BE2C (cell line): ENCODE measurements around the gene ZCCHC7.

Source experiments
- DNase-seq: peaks from one replicate; pipeline ENCODE4 v3.0.0-alpha.2; 2020
- H3K27me3 ChIP-seq: fragments of 250-450 bp; sonication (Bioruptor Pico); 2 replicates; pipeline ENCODE4 v1.5.1; 2020; ENCODE audit warnings: mild to moderate bottlenecking
- H3K36me3 ChIP-seq: fragments of 250-450 bp; sonication (Bioruptor Pico); 2 replicates; pipeline ENCODE4 v1.5.1; 2020; ENCODE audit warnings: mild to moderate bottlenecking
- H3K4me1 ChIP-seq: fragments of 250-450 bp; sonication (Bioruptor Pico); 2 replicates; pipeline ENCODE4 v1.5.1; 2020
- H3K4me3 ChIP-seq: 2 replicates; pipeline ENCODE4 v1.5.1; 2011; ENCODE audit warnings: low read depth, low read length
- H3K9me3 ChIP-seq: fragments of 250-450 bp; sonication (Bioruptor Pico); 2 replicates; pipeline ENCODE4 v1.5.1; 2020
- TF ChIP-seq, protein P1 (sequence below): IDR thresholded peaks from 2 replicates; pipeline ENCODE4 v1.5.1; 2012; ENCODE audit warnings: mild to moderate bottlenecking, low read depth, low read length

Gene ZCCHC7

DNA sequence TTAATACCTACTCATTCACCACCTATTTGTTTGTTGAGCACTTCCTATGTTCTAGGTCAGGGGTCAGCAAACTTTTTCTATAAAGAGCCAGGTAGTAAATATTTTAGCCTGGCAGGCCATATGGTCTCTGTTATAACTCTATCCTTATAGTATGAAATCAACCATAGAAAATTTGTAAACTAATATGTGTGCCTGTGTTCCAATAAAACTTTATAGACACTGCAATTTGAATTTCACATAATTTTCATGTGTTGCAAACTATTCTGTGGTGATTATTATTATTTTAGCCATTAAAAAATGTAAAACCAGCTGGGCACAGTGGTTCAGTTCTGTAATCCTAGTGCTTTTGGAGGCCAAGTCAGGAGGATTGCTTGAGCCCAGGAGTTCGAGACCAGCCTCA is 223.3 kb downstream of the ZCCHC7 start:
- Histone ChIP-seq H3K4me1 (peaks cover 21% of the 10 kb centered on the region), H3K36me3 (no peaks in the 10 kb centered on the region), H3K9me3 (no peaks in the 10 kb centered on the region), H3K4me3 (no peak overlapping the region), H3K27me3 (no peaks in the 10 kb centered on the region)
- no peak for DNase-seq
- TF ChIP-seq, protein P1, sequence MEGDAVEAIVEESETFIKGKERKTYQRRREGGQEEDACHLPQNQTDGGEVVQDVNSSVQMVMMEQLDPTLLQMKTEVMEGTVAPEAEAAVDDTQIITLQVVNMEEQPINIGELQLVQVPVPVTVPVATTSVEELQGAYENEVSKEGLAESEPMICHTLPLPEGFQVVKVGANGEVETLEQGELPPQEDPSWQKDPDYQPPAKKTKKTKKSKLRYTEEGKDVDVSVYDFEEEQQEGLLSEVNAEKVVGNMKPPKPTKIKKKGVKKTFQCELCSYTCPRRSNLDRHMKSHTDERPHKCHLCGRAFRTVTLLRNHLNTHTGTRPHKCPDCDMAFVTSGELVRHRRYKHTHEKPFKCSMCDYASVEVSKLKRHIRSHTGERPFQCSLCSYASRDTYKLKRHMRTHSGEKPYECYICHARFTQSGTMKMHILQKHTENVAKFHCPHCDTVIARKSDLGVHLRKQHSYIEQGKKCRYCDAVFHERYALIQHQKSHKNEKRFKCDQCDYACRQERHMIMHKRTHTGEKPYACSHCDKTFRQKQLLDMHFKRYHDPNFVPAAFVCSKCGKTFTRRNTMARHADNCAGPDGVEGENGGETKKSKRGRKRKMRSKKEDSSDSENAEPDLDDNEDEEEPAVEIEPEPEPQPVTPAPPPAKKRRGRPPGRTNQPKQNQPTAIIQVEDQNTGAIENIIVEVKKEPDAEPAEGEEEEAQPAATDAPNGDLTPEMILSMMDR = no peak

DNA sequence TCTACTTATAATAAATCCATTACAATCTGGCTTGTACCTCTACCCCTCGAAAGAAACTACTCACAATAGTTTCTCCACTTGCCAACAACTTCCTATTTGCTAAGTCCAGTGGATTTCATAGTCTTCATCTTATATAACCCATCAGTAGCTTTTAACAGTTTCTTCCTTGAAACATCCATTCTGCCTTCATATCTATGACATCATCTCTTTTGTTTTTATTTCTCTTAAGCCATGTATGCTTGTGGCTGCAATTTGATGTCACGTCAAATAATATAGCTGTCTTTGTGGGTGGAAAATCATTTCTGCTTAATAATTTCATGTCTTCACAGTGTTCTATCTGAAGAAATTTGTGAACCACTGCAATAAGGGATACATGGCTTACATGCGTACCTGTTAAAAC is 224.7 kb downstream of the ZCCHC7 start:
- no peaks in the 10 kb centered on the region for H3K9me3 ChIP-seq
- TF ChIP-seq, protein P1 = no peak
- no peak for DNase-seq
- no peak overlapping the region for H3K4me3 ChIP-seq
- H3K36me3 ChIP-seq = no peaks in the 10 kb centered on the region
- H3K4me1 ChIP-seq = peaks cover 12% of the 10 kb centered on the region
- no peaks in the 10 kb centered on the region for H3K27me3 ChIP-seq

DNA sequence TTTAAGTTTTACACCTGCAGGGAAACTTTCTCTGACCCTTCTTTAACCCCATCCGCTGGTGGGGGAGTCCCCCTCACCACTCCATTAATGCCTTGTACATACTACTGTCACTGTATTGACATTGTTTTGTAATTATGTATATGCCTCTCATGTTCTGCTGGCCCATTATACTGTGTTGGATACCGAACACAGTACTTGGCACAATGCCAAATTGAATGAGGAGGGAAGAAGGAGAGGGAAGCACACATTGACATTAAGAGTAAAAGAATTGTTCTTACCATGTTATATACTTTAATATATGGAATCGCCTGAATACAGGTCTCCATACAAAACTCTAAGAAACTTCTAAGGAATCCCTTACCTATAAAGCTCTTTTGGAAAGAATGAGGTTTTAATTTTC is 228.5 kb downstream of the ZCCHC7 start:
- no peaks in the 10 kb centered on the region for H3K4me1 ChIP-seq
- no peak for DNase-seq
- H3K27me3 ChIP-seq = no peaks in the 10 kb centered on the region
- TF ChIP-seq, protein P1 = no peak
- H3K4me3 ChIP-seq = no peak overlapping the region
- H3K36me3 ChIP-seq = no peaks in the 10 kb centered on the region
- no peaks in the 10 kb centered on the region for H3K9me3 ChIP-seq

DNA sequence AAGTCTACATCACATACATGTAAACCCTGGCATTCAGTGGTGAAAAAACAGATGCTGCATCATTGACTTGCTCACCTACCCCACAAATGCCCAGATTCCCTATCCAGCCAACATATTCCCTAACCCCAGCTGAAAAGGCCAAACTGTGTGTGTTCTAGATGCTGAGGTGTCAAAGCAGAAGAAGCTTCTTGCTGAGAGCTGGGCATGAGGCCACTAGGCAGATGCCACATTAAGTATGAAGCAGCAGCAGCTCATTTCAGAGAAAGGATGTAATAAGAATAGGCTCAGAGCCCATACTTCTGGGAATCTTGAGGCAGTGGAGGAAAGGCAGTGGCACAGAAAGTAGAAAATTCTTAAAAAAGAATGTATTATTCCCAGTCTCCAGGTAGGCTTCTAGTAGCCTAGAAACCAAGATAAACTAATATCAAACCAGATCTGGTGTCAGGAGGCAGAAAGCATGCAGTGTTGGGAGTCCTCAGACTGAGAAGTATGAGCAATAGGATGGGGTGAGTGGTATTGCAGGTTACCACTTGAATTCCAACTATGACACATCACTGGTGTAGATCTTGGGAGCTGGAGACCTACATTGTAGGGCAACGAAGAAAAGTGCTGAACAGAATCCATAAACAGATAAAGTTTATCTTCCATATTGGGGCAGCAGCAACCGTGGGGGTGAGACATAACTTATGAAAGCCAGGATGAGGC is 230.3 kb downstream of the ZCCHC7 start:
- H3K36me3 ChIP-seq = no peaks in the 10 kb centered on the region
- no peak for DNase-seq

DNA sequence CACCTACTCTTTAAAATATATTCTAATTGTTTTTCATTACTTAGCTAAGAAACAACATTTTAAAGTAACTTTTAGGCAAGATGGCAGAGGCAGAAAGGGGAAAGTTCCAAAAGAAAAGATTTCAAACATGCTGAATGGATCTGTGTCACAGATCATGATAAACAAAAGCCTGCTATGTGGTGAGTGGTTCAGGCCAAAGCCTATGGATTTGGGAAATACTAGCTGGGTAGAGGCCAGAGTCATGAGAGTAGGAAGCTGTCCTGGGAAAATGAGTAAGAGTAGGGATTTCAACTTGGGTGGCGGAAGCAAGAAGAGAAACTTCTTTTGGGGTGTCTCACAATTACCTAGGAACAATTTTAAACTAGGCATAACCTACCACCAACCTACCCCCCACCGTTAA is 233.4 kb downstream of the ZCCHC7 start:
- Histone ChIP-seq H3K4me3 (no peak overlapping the region), H3K4me1 (no peaks in the 10 kb centered on the region), H3K36me3 (no peaks in the 10 kb centered on the region), H3K27me3 (no peaks in the 10 kb centered on the region), H3K9me3 (no peaks in the 10 kb centered on the region)
- TF ChIP-seq, protein P1 = no peak
- no peak for DNase-seq

More for the DNA sequence above, 230.3 kb downstream of the ZCCHC7 start:
- TF ChIP-seq, protein P1 = no peak
- Histone ChIP-seq H3K4me3 (no peak overlapping the region), H3K27me3 (no peaks in the 10 kb centered on the region), H3K9me3 (no peaks in the 10 kb centered on the region), H3K4me1 (no peaks in the 10 kb centered on the region)

DNA sequence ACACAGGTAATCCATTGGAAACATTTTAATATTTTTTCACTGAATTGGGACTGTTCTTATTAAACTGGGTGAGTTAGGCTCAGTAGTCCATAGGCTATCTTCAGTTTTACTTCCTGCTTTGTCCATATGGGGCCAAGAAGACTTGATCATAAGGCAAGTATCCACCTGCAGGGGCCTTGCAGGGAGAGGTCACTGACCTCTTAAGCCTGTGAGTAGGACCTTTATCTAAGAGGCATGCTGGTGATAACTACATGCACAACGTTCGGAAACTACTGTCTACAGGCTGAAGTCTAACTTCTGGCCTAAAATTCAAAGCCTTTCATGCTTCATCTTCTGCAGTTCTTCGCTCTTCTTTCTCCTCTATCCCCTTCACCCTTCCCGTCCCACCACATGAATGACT is 242.1 kb downstream of the ZCCHC7 start:
- Histone ChIP-seq H3K27me3 (no peaks in the 10 kb centered on the region), H3K9me3 (no peaks in the 10 kb centered on the region), H3K36me3 (no peaks in the 10 kb centered on the region), H3K4me3 (no peak overlapping the region), H3K4me1 (no peaks in the 10 kb centered on the region)
- DNase-seq = no peak
- TF ChIP-seq, protein P1 = no peak
